Endothelial cell of umbilical vein (primary cell): ENCODE measurements around the gene SLC22A17. TPM values are rescaled to one million over a fixed set of nuclear protein-coding genes. Genes with fewer than 3 reads are reported as not detected.

Experiments
- BruUV-seq: library from RNA; stranded (reverse); fragments of 400-500 nt; replicated peaks from 2 replicates; lab custom pipeline; 2021; lab: Mats Ljungman, UMichigan
- CTCF ChIA-PET: fragments of 300-600, 350-600 bp; sonication (Branson Sonifier 250); formaldehyde crosslinking; loops from one replicate; lab custom pipeline; 2021; ENCODE audit warnings: antibody characterized with exemption, inconsistent platforms; lab: Charles Lee
- POLR2A ChIA-PET: fragments of 300-600, 350-600 bp; sonication (Branson Sonifier 250); formaldehyde crosslinking; loops from one replicate; lab custom pipeline; 2021; ENCODE audit warnings: antibody characterized with exemption, inconsistent platforms; lab: Charles Lee
- DNase-seq: peaks from one replicate; pipeline ENCODE4 v3.0.0-alpha.2; 2011; ENCODE audit warnings: low read depth, low spot score
- FAIRE-seq: peaks from 2 replicates; lab custom pipeline; 2011; peaks lifted over from hg19 to GRCh38; lab: Jason Lieb, UNC
- H2AFZ ChIP-seq: 2 replicates; pipeline ENCODE4 v1.6.0; 2012; ENCODE audit warnings: low read depth, low read length, control low read depth, inconsistent platforms
- H3K27ac ChIP-seq: 2 replicates; pipeline ENCODE4 v1.5.1; 2011; ENCODE audit warnings: low read depth, mild to moderate bottlenecking, control low read depth, low read length, moderate library complexity; ENCODE audit not compliant: insufficient read depth
- H3K27me3 ChIP-seq, 2 experiments: 2 replicates each; pipeline versions ENCODE4 v1.6.0 to v1.6.1; 2011; ENCODE audit warnings: low read length in 2 of 2, mixed read lengths in 1 of 2; ENCODE audit not compliant: control insufficient read depth in 2 of 2, insufficient read depth in 2 of 2
- H3K36me3 ChIP-seq, 2 experiments: 2 replicates in 1 of 2; 3 replicates in 1 of 2; pipeline ENCODE4 v1.5.1; 2011; ENCODE audit warnings: low read length in 2 of 2, mild to moderate bottlenecking in 1 of 2, moderate library complexity in 1 of 2; ENCODE audit not compliant: control insufficient read depth in 2 of 2, insufficient read depth in 2 of 2; ENCODE audit errors: extremely low read depth in 1 of 2
- H3K4me1 ChIP-seq: 3 replicates; pipeline ENCODE4 v1.5.1; 2011; ENCODE audit warnings: mild to moderate bottlenecking, low read length; ENCODE audit not compliant: control insufficient read depth, insufficient read depth; ENCODE audit errors: extremely low read depth
- H3K4me2 ChIP-seq: 2 replicates; pipeline ENCODE4 v1.6.1; 2011; ENCODE audit warnings: low read length, control low read depth, mixed read lengths; ENCODE audit not compliant: insufficient read depth
- H3K4me3 ChIP-seq, 3 experiments: fragments of 200-600 bp in 1 of 3; sonication (generic), shearing (Covaris generic) in 1 of 3; replicated peaks in 1 of 3; 2 replicates each; pipeline ENCODE4 v1.5.1; 2011 to 2016; ENCODE audit warnings: control low read depth in 3 of 3, low read length in 3 of 3, mild to moderate bottlenecking in 2 of 3, inconsistent platforms in 1 of 3, low read depth in 1 of 3, moderate library complexity in 1 of 3; ENCODE audit not compliant: insufficient read depth in 1 of 3
- H3K79me2 ChIP-seq: 2 replicates; pipeline ENCODE4 v1.6.0; 2012; ENCODE audit warnings: low read length, inconsistent platforms; ENCODE audit not compliant: control insufficient read depth, insufficient read depth
- H3K9ac ChIP-seq: replicated peaks from 2 replicates; pipeline ENCODE3; 2011; ENCODE audit warnings: low read length, control low read depth; ENCODE audit not compliant: insufficient read depth; ENCODE audit errors: extremely low read depth
- H3K9me1 ChIP-seq: replicated peaks from 3 replicates; pipeline ENCODE4 v1.6.0; 2011; ENCODE audit warnings: mild to moderate bottlenecking, low read length; ENCODE audit not compliant: control insufficient read depth, insufficient read depth; ENCODE audit errors: extremely low read depth
- H3K9me3 ChIP-seq: replicated peaks from 2 replicates; pipeline ENCODE4 v1.5.1; 2012; ENCODE audit warnings: low read length, inconsistent platforms; ENCODE audit not compliant: control insufficient read depth, insufficient read depth
- H4K20me1 ChIP-seq: replicated peaks from 2 replicates; pipeline ENCODE3; 2011; ENCODE audit warnings: mild to moderate bottlenecking, low read length; ENCODE audit not compliant: control insufficient read depth, insufficient read depth; ENCODE audit errors: extremely low read depth
- EZH2 ChIP-seq: IDR thresholded peaks from 2 replicates; pipeline ENCODE4 v1.6.1; 2012; ENCODE audit warnings: borderline replicate concordance, low read depth, mild to moderate bottlenecking, moderate library complexity, low read length, inconsistent platforms; ENCODE audit not compliant: severe bottlenecking
- FOS ChIP-seq: IDR thresholded peaks from 2 replicates; pipeline ENCODE4 v1.6.1; 2011; ENCODE audit warnings: mild to moderate bottlenecking, low read length, moderate library complexity, borderline replicate concordance; ENCODE audit not compliant: insufficient read depth
- GATA2 ChIP-seq: IDR thresholded peaks from 2 replicates; pipeline ENCODE4 v1.7.0; 2011; ENCODE audit warnings: low read depth, mild to moderate bottlenecking, moderate library complexity, mixed read lengths, low read length; ENCODE audit not compliant: insufficient read length, insufficient read depth
- JUN ChIP-seq: IDR thresholded peaks from 2 replicates; pipeline ENCODE4 v1.6.1; 2011; ENCODE audit warnings: borderline replicate concordance, low read depth; ENCODE audit not compliant: insufficient read length, insufficient read depth
- MYC ChIP-seq: IDR thresholded peaks from one replicate; pipeline ENCODE4 v1.6.1; 2011; ENCODE audit warnings: mild to moderate bottlenecking, low read depth, low read length
- POLR2A ChIP-seq: IDR thresholded peaks from 2 replicates; pipeline ENCODE4 v1.6.1; 2012; ENCODE audit warnings: low read depth, mild to moderate bottlenecking, control low read depth, low read length
- POLR2AphosphoS5 ChIP-seq: IDR thresholded peaks from 2 replicates; pipeline ENCODE4 v1.6.1; 2012; ENCODE audit warnings: low read depth, mild to moderate bottlenecking, control low read depth, low read length, moderate library complexity; ENCODE audit not compliant: insufficient read depth
- dilution Hi-C: fragments of 300-500 bp; cut with MboI; formaldehyde crosslinking; loops from one replicate; pipeline ENCODE4 v1.15.0; 2019; ENCODE audit warnings: low sequenced_read_pairs; ENCODE audit not compliant: extremely low pct_ligation_motif_present
- intact Hi-C: fragments of 100-400 bp; cut with micrococcal nuclease; formaldehyde crosslinking; loops from one replicate; pipeline ENCODE4 v1.10.0; 2022
- polyA plus RNA-seq, 4 experiments: library from polyadenylated mRNA; depleted of rRNA in 3 of 4; stranded (reverse) in 3 of 4; unstranded in 1 of 4; fragments of >200 nt; gene quantifications; 2 replicates each; pipeline versions ENCODE4 v1.2.1 to v1.2.3, GENCODE V29; 2011 to 2012; ENCODE audit warnings: missing spikeins in 1 of 4
- total RNA-seq: library from RNA; stranded (reverse); gene quantifications from 2 replicates; pipeline ENCODE4 v1.2.3, GENCODE V29; 2021
- TF ChIP-seq, protein P1 (sequence below), 2 donors: IDR thresholded peaks; 1 replicate in 1 of 2; 2 replicates in 1 of 2; pipeline ENCODE4 v1.5.1; 2011; ENCODE audit warnings: low read length in 2 of 2, mild to moderate bottlenecking in 2 of 2, moderate library complexity in 2 of 2, control low read depth in 1 of 2, inconsistent platforms in 1 of 2, low read depth in 1 of 2; ENCODE audit not compliant: insufficient read depth in 1 of 2; ENCODE audit errors: extremely low read depth in 1 of 2
- TF ChIP-seq, protein P2 (sequence below): IDR thresholded peaks from 2 replicates; pipeline ENCODE4 v1.6.1; 2011; ENCODE audit not compliant: insufficient read depth, insufficient read length

Gene SLC22A17
- total and polyA plus RNA-seq, 2 donors (not counting 3 experiments of a cell fraction or from before 2014, with no cell fraction given), result 2.9 to 4.6 TPM

DNA sequence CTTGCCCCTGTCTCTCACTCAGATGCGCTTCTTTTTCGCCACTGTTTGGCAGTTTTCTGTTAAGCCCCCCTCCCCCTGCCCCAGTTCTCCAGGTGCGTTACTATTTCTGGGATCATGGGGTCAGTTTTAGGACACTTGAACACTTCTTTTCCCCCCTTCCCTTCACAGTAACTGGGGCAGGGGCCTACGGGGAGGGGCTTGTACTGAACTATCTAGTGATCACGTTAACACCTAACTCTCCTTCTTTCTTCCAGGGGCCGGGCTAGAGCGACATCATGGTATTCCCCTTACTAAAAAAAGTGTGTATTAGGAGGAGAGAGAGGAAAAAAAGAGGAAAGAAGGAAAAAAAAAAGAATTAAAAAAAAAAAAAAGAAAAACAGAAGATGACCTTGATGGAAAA lies 27.7 kb downstream of the SLC22A17 start:
- H3K79me2 ChIP-seq, result peaks cover 25% of the 10 kb centered on the region
- dilution Hi-C loops, result no loop called here
- peaks cover 10 to 15% of the 10 kb centered on the region in 2 experiments for H3K36me3 ChIP-seq
- no peak overlapping the region for H3K4me3 ChIP-seq
- H3K9me1 ChIP-seq, result no peaks in the 10 kb centered on the region
- no peaks in the 10 kb centered on the region for H3K27me3 ChIP-seq
- CTCF ChIA-PET, result interaction anchor here (5.0 kb wide), 1 partner anchor 56 kb away, joined by 48 read pairs; no protein-coding TSS in a partner anchor
- H3K4me1 ChIP-seq, result peaks cover 16% of the 10 kb centered on the region
- H3K4me2 ChIP-seq, result no peak overlapping the region
- no peak overlapping the region for H2AFZ ChIP-seq
- intact Hi-C loops, result no loop called here
- H4K20me1 ChIP-seq, result no peaks in the 10 kb centered on the region
- no peak for FAIRE-seq
- DNase-seq, result no peak
- no peak overlapping the region for H3K27ac ChIP-seq
- H3K9ac ChIP-seq, result no peak overlapping the region
- H3K9me3 ChIP-seq, result no peaks in the 10 kb centered on the region
- POLR2A ChIA-PET, result no interaction called here
- TF ChIP-seq EZH2 (no peak), POLR2A (no peak), MYC (no peak), FOS (no peak), POLR2AphosphoS5 (no peak), JUN (no peak), GATA2 (no peak)
- TF ChIP-seq, protein P1, sequence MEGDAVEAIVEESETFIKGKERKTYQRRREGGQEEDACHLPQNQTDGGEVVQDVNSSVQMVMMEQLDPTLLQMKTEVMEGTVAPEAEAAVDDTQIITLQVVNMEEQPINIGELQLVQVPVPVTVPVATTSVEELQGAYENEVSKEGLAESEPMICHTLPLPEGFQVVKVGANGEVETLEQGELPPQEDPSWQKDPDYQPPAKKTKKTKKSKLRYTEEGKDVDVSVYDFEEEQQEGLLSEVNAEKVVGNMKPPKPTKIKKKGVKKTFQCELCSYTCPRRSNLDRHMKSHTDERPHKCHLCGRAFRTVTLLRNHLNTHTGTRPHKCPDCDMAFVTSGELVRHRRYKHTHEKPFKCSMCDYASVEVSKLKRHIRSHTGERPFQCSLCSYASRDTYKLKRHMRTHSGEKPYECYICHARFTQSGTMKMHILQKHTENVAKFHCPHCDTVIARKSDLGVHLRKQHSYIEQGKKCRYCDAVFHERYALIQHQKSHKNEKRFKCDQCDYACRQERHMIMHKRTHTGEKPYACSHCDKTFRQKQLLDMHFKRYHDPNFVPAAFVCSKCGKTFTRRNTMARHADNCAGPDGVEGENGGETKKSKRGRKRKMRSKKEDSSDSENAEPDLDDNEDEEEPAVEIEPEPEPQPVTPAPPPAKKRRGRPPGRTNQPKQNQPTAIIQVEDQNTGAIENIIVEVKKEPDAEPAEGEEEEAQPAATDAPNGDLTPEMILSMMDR (IDR thresholded peaks at IDR 0.05; ENCODE audit: extremely low read depth in 1 of 2, insufficient read depth in 1 of 2, low read depth in 1 of 2, low read length in 2 of 2), result no peak
- TF ChIP-seq, protein P2, sequence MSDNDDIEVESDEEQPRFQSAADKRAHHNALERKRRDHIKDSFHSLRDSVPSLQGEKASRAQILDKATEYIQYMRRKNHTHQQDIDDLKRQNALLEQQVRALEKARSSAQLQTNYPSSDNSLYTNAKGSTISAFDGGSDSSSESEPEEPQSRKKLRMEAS, result no peak
- no TSS peak for BruUV-seq
